T-helper 22 cell (primary cell): ENCODE data around the gene S100A11.
A peak's percentile ranks its signal among the peaks of the same experiment; 100 is the strongest.
"Not testable (repeated sequence)": the region's sequence is repeated elsewhere in the genome, so short reads cannot be mapped to it uniquely, and the experiment has no call there.

Experiments used
- DNase-seq: peaks from one replicate; pipeline ENCODE4 v3.0.0-alpha.2; 2020; ENCODE audit warnings: low read depth

Gene S100A11

GRCh38 chr1:152036267-152037216 lies at the start of gene S100A11:
Gene S100A11, minus strand, starts transcription at chr1:152037004. Its CDS starts 89 bp downstream, at chr1:152036915.
- DNase-seq, result peak; percentile 54

- DNase-seq, result no peak
Observed at GRCh38 chr1:152084853-152085252, 48.0 kb upstream of the S100A11 start.

GRCh38 chr1:152081026-152081425 lies 44.2 kb upstream of the S100A11 start:
- not testable (repeated sequence) for DNase-seq

GRCh38 chr1:152080494-152080893 lies 43.7 kb upstream of the S100A11 start:
- DNase-seq, result not testable (repeated sequence)

GRCh38 chr1:152078831-152079441 lies 42.1 kb upstream of the S100A11 start:
- DNase-seq, result no peak

- no peak for DNase-seq
Observed at GRCh38 chr1:152072311-152072710, 35.5 kb upstream of the S100A11 start.

GRCh38 chr1:152071123-152071522 lies 34.3 kb upstream of the S100A11 start:
- DNase-seq, result no peak

GRCh38 chr1:152067929-152068328 lies 31.1 kb upstream of the S100A11 start:
- DNase-seq, result no peak

- DNase-seq, result no peak
Observed at GRCh38 chr1:152067150-152067549, 30.3 kb upstream of the S100A11 start.

- DNase-seq, result no peak
Observed at GRCh38 chr1:152061952-152062351, 25.1 kb upstream of the S100A11 start.

GRCh38 chr1:152053375-152053774 lies 16.6 kb upstream of the S100A11 start:
- no peak for DNase-seq

GRCh38 chr1:152052606-152053005 lies 15.8 kb upstream of the S100A11 start:
- peak; percentile 55 for DNase-seq

GRCh38 chr1:152050886-152051675 lies 14.3 kb upstream of the S100A11 start:
- DNase-seq, result no peak

- no peak for DNase-seq
Observed at GRCh38 chr1:152049291-152050083, 12.7 kb upstream of the S100A11 start.

GRCh38 chr1:152048416-152049009 lies 11.7 kb upstream of the S100A11 start:
- peak; percentile 65 for DNase-seq

- peak; percentile 87 for DNase-seq
Observed at GRCh38 chr1:152047730-152048415, 11.1 kb upstream of the S100A11 start.

- peak; percentile 42 for DNase-seq
Observed at GRCh38 chr1:152047413-152047729, 10.6 kb upstream of the S100A11 start.

GRCh38 chr1:152044386-152044785 lies 7.6 kb upstream of the S100A11 start:
- no peak for DNase-seq

GRCh38 chr1:152043870-152044269 lies 7.1 kb upstream of the S100A11 start:
- DNase-seq, result no peak

GRCh38 chr1:152042030-152042429 lies 5.2 kb upstream of the S100A11 start:
- no peak for DNase-seq

- no peak for DNase-seq
Observed at GRCh38 chr1:152039886-152040285, 3.1 kb upstream of the S100A11 start.
